Endothelial cell (in vitro differentiated cells): ENCODE measurements around the gene JAML. TPM values are rescaled to one million over a fixed set of nuclear protein-coding genes. Genes with fewer than 3 reads are reported as not detected.

Source experiments
- DNase-seq: peaks from one replicate; pipeline ENCODE4 v3.0.0; 2021; ENCODE audit warnings: low spot score
- H3K27ac Mint-ChIP-seq: one replicate; pipeline ENCODE4 v1.8.0; 2021; ENCODE audit warnings: mixed read lengths, inconsistent platforms; ENCODE audit not compliant: unreplicated experiment
- H3K27me3 Mint-ChIP-seq: one replicate; pipeline ENCODE4 v1.8.0; 2021; ENCODE audit warnings: mild to moderate bottlenecking, moderate library complexity, mixed read lengths, inconsistent platforms; ENCODE audit not compliant: unreplicated experiment
- H3K36me3 Mint-ChIP-seq: one replicate; pipeline ENCODE4 v1.8.0; 2021; ENCODE audit warnings: mild to moderate bottlenecking, low read depth, mixed read lengths, inconsistent platforms; ENCODE audit not compliant: unreplicated experiment
- H3K4me1 Mint-ChIP-seq: one replicate; pipeline ENCODE4 v1.8.0; 2021; ENCODE audit warnings: mild to moderate bottlenecking, mixed read lengths, inconsistent platforms; ENCODE audit not compliant: unreplicated experiment
- H3K4me3 Mint-ChIP-seq: one replicate; pipeline ENCODE4 v1.8.0; 2021; ENCODE audit warnings: mild to moderate bottlenecking, mixed read lengths, inconsistent platforms; ENCODE audit not compliant: unreplicated experiment
- H3K9me3 Mint-ChIP-seq: one replicate; pipeline ENCODE4 v1.8.0; 2021; ENCODE audit warnings: mixed read lengths, inconsistent platforms; ENCODE audit not compliant: unreplicated experiment
- CTCF ChIP-seq: fragments of 200-600 bp; sonication (generic); IDR thresholded peaks from one replicate; pipeline ENCODE4 v1.5.0; 2021; ENCODE audit warnings: antibody characterized with exemption; ENCODE audit not compliant: unreplicated experiment
- total RNA-seq: library from RNA; stranded (reverse); fragmentation: NEBNext Ultra II Directional; extraction: Animal tissue kit (Norgen Biotek cat#: 25700); gene quantifications from one replicate; pipeline ENCODE4 v1.2.1, GENCODE V29; 2021; ENCODE audit not compliant: unreplicated experiment

Gene JAML
- total RNA-seq, 1 donor from 2014 or later, result 0.31 TPM

GRCh38 chr11:118168316-118168715 is 56.5 kb downstream of the JAML start:
- Mint-ChIP-seq H3K36me3 (no peaks in the 10 kb centered on the region), H3K4me3 (no peak overlapping the region), H3K9me3 (no peaks in the 10 kb centered on the region), H3K4me1 (no peaks in the 10 kb centered on the region), H3K27me3 (peaks cover 15% of the 10 kb centered on the region), H3K27ac (no peak overlapping the region)
- TF ChIP-seq CTCF, result no peak
- no peak for DNase-seq

- no peaks in the 10 kb centered on the region for H3K36me3 Mint-ChIP-seq
- H3K4me1 Mint-ChIP-seq, result no peaks in the 10 kb centered on the region
- no peak for TF ChIP-seq CTCF
- H3K27ac Mint-ChIP-seq, result no peak overlapping the region
- H3K4me3 Mint-ChIP-seq, result no peak overlapping the region
- peaks cover 11% of the 10 kb centered on the region for H3K27me3 Mint-ChIP-seq
- no peaks in the 10 kb centered on the region for H3K9me3 Mint-ChIP-seq
- DNase-seq, result no peak
Measured at GRCh38 chr11:118167906-118168305, 56.9 kb downstream of the JAML start.

GRCh38 chr11:118167253-118167652 is 57.6 kb downstream of the JAML start:
- no peak for DNase-seq
- Mint-ChIP-seq H3K4me3 (no peak overlapping the region), H3K27ac (no peak overlapping the region), H3K4me1 (no peaks in the 10 kb centered on the region), H3K9me3 (no peaks in the 10 kb centered on the region), H3K36me3 (no peaks in the 10 kb centered on the region), H3K27me3 (peaks cover 11% of the 10 kb centered on the region)
- no peak for TF ChIP-seq CTCF

- no peaks in the 10 kb centered on the region for H3K9me3 Mint-ChIP-seq
- H3K4me3 Mint-ChIP-seq, result no peak overlapping the region
- no peak for DNase-seq
- no peak for TF ChIP-seq CTCF
- no peak overlapping the region for H3K27ac Mint-ChIP-seq
- H3K4me1 Mint-ChIP-seq, result no peaks in the 10 kb centered on the region
- H3K36me3 Mint-ChIP-seq, result no peaks in the 10 kb centered on the region
- peaks cover 11% of the 10 kb centered on the region for H3K27me3 Mint-ChIP-seq
Measured at GRCh38 chr11:118166641-118167040, 58.2 kb downstream of the JAML start.

GRCh38 chr11:118164885-118165284 is 59.9 kb downstream of the JAML start:
- DNase-seq, result no peak
- Mint-ChIP-seq H3K9me3 (no peaks in the 10 kb centered on the region), H3K27ac (no peak overlapping the region), H3K4me3 (no peak overlapping the region), H3K4me1 (no peaks in the 10 kb centered on the region), H3K36me3 (no peaks in the 10 kb centered on the region), H3K27me3 (peaks cover 5% of the 10 kb centered on the region)
- no peak for TF ChIP-seq CTCF
